HCT116 (cell line): ENCODE results near the gene RAB36. TPM values are rescaled to one million over a fixed set of nuclear protein-coding genes. Genes with fewer than 3 reads are reported as not detected.

Source experiments
- ATAC-seq: fragments of 200-7000 bp; cut with Tn5 transposase; 2 replicates; pipeline ENCODE4 v1.9.1; 2020; ENCODE audit warnings: mild to moderate bottlenecking, moderate library complexity
- BruUV-seq: library from RNA; stranded (reverse); fragments of 400-500 nt; replicated peaks from 2 replicates; lab custom pipeline; 2021; lab: Mats Ljungman, UMichigan
- CTCF ChIA-PET: fragments of 300-600 bp; sonication (Branson Sonifier 250); formaldehyde crosslinking; loops from one replicate; lab custom pipeline; 2021; ENCODE audit warnings: antibody characterized with exemption; lab: Charles Lee
- POLR2A ChIA-PET: fragments of 300-600, 350-600 bp; sonication (Branson Sonifier 250); formaldehyde crosslinking; loops from one replicate; lab custom pipeline; 2021; ENCODE audit warnings: antibody characterized with exemption; lab: Charles Lee
- RAD21 ChIA-PET, 2 experiments: fragments of 300-600 bp; sonication (Branson Sonifier 250); formaldehyde crosslinking; loops; one replicate each; lab custom pipeline; 2023; ENCODE audit warnings: low total read pairs in 2 of 2; ENCODE audit not compliant: uncharacterized antibody in 2 of 2, unreplicated experiment in 2 of 2, low non-redundant PET in 1 of 2; lab: Charles Lee
- DNase-seq: peaks from one replicate; pipeline ENCODE4 v3.0.0-alpha.2; 2010; ENCODE audit warnings: low read depth, low spot score
- H2AFZ ChIP-seq: fragments of 200-600 bp; shearing (Covaris generic), sonication (generic); 2 replicates; pipeline ENCODE4 v1.6.1; 2017; ENCODE audit warnings: low read depth, mixed run types, mixed read lengths, antibody characterized with exemption, low read length; ENCODE audit not compliant: poor library complexity, severe bottlenecking
- H3K27ac ChIP-seq: 2 replicates; pipeline ENCODE4 v1.5.1; 2012; ENCODE audit warnings: low read depth, low read length
- H3K27me3 ChIP-seq: fragments of 200-600 bp; sonication (generic); 2 replicates; pipeline ENCODE4 v1.6.1; 2016; ENCODE audit warnings: mixed run types, low read length, mixed read lengths; ENCODE audit not compliant: insufficient read depth
- H3K36me3 ChIP-seq, 2 experiments: fragments of 200-500 bp in 1 of 2; fragments of 200-600 bp in 1 of 2; sonication (Bioruptor generic) in 1 of 2; sonication (generic) in 1 of 2; 2 replicates each; pipeline versions ENCODE4 v1.5.1 to v1.6.1; 2014 to 2016; ENCODE audit warnings: low read length in 2 of 2, inconsistent platforms in 1 of 2, mixed read lengths in 1 of 2, mixed run types in 1 of 2; ENCODE audit not compliant: insufficient read depth in 2 of 2, control insufficient read depth in 1 of 2
- H3K4me1 ChIP-seq, 2 experiments: fragments of 200-600 bp in 1 of 2; sonication (generic) in 1 of 2; 2 replicates each; pipeline versions ENCODE4 v1.5.1 to v1.6.1; 2012 to 2017; ENCODE audit warnings: low read length in 2 of 2, inconsistent platforms in 1 of 2, mild to moderate bottlenecking in 1 of 2, mixed read lengths in 1 of 2, mixed run types in 1 of 2, moderate library complexity in 1 of 2; ENCODE audit not compliant: insufficient read depth in 2 of 2, control insufficient read depth in 1 of 2
- H3K4me2 ChIP-seq: fragments of 200-600 bp; sonication (generic); 2 replicates; pipeline ENCODE4 v1.6.1; 2017; ENCODE audit warnings: mixed run types, low read length, mixed read lengths
- H3K4me3 ChIP-seq, 2 experiments: fragments of 200-600 bp in 1 of 2; sonication (generic) in 1 of 2; replicated peaks in 1 of 2; 2 replicates each; pipeline ENCODE4 v1.5.1; 2011 to 2016; ENCODE audit warnings: low read length in 2 of 2, control low read depth in 1 of 2, low read depth in 1 of 2, mild to moderate bottlenecking in 1 of 2, mixed read lengths in 1 of 2, mixed run types in 1 of 2
- H3K79me2 ChIP-seq: fragments of 200-600 bp; sonication (generic); 2 replicates; pipeline ENCODE4 v1.6.1; 2017; ENCODE audit warnings: mild to moderate bottlenecking, mixed run types, low read length, moderate library complexity, mixed read lengths; ENCODE audit not compliant: insufficient read depth
- H3K9ac ChIP-seq: fragments of 200-600 bp; sonication (generic); 2 replicates; pipeline ENCODE4 v1.6.1; 2016; ENCODE audit warnings: low read length, mixed read lengths
- H3K9me2 ChIP-seq: fragments of 200-600 bp; sonication (generic), shearing (Covaris generic); 2 replicates; pipeline ENCODE4 v1.6.1; 2017; ENCODE audit warnings: mixed run types, mild to moderate bottlenecking, moderate library complexity; ENCODE audit not compliant: insufficient read depth
- H3K9me3 ChIP-seq, 2 experiments: fragments of 200-500 bp in 1 of 2; fragments of 200-600 bp in 1 of 2; sonication (Bioruptor generic) in 1 of 2; sonication (generic) in 1 of 2; 2 replicates each; pipeline ENCODE4 v1.6.1; 2014 to 2017; ENCODE audit warnings: low read length in 2 of 2, mixed read lengths in 2 of 2, inconsistent platforms in 1 of 2, low read depth in 1 of 2, mild to moderate bottlenecking in 1 of 2, mixed run types in 1 of 2, moderate library complexity in 1 of 2; ENCODE audit not compliant: control insufficient read depth in 1 of 2, insufficient read depth in 1 of 2
- H4K20me1 ChIP-seq: fragments of 200-600 bp; sonication (generic), shearing (Covaris generic); 2 replicates; pipeline ENCODE4 v1.6.1; 2017; ENCODE audit warnings: mixed run types, mild to moderate bottlenecking, moderate library complexity; ENCODE audit not compliant: insufficient read depth
- CBX3 ChIP-seq: IDR thresholded peaks from 2 replicates; pipeline ENCODE4 v1.6.1; 2012; ENCODE audit warnings: low read depth
- CEBPB ChIP-seq: IDR thresholded peaks from 2 replicates; pipeline ENCODE4 v1.6.1; 2012; ENCODE audit warnings: low read depth
- EGR1 ChIP-seq: IDR thresholded peaks from 2 replicates; pipeline ENCODE4 v1.6.1; 2012; ENCODE audit warnings: low read depth
- ELF1 ChIP-seq: IDR thresholded peaks from 2 replicates; pipeline ENCODE4 v1.6.1; 2012; ENCODE audit warnings: low read depth, borderline replicate concordance
- EZH2phosphoT487 ChIP-seq: fragments of 200-600 bp; IDR thresholded peaks from 2 replicates; pipeline ENCODE4 v1.6.1; 2018; ENCODE audit warnings: antibody characterized with exemption, borderline replicate concordance
- FOSL1 ChIP-seq: IDR thresholded peaks from 2 replicates; pipeline ENCODE4 v1.6.1; 2012; ENCODE audit warnings: low read depth
- JUND ChIP-seq: IDR thresholded peaks from 2 replicates; pipeline ENCODE4 v1.6.1; 2012
- POLR2A ChIP-seq: IDR thresholded peaks from 2 replicates; pipeline ENCODE4 v1.7.0; 2011; ENCODE audit warnings: borderline replicate concordance; ENCODE audit not compliant: insufficient read depth, insufficient read length; ENCODE audit errors: extremely low read depth
- POLR2AphosphoS5 ChIP-seq: IDR thresholded peaks from 2 replicates; pipeline ENCODE4 v1.6.1; 2011; ENCODE audit warnings: mild to moderate bottlenecking, low read depth, low read length, moderate library complexity
- RAD21 ChIP-seq: IDR thresholded peaks from 2 replicates; pipeline ENCODE4 v1.6.1; 2012; ENCODE audit warnings: low read depth, mild to moderate bottlenecking
- SP1 ChIP-seq: IDR thresholded peaks from 2 replicates; pipeline ENCODE4 v1.6.1; 2012; ENCODE audit warnings: low read depth
- YY1 ChIP-seq: IDR thresholded peaks from 2 replicates; pipeline ENCODE4 v1.6.1; 2011; ENCODE audit warnings: low read length, low read depth, moderate library complexity, mild to moderate bottlenecking; ENCODE audit not compliant: insufficient replicate concordance; ENCODE audit errors: extremely low read depth
- intact Hi-C: fragments of 100-400 bp; cut with micrococcal nuclease; formaldehyde crosslinking; loops from 2 replicates; pipeline ENCODE4 v1.10.0; 2022
- total RNA-seq: library from RNA; stranded (reverse); gene quantifications from one replicate; pipeline ENCODE4 v1.2.1, GENCODE V29; 2021; ENCODE audit not compliant: unreplicated experiment
- TF ChIP-seq, protein P1 (sequence below): IDR thresholded peaks from 2 replicates; pipeline ENCODE4 v1.6.1; 2012; ENCODE audit warnings: low read depth
- TF ChIP-seq, protein P2 (sequence below): IDR thresholded peaks from 2 replicates; pipeline ENCODE4 v1.6.1; 2012
- TF ChIP-seq, protein P3 (sequence below): IDR thresholded peaks from 2 replicates; pipeline ENCODE4 v1.6.1; 2012
- TF ChIP-seq, protein P4 (sequence below): IDR thresholded peaks from 2 replicates; pipeline ENCODE4 v1.6.1; 2011; ENCODE audit warnings: mild to moderate bottlenecking, low read length, moderate library complexity; ENCODE audit not compliant: insufficient replicate concordance; ENCODE audit errors: extremely low read depth
- TF ChIP-seq, protein P5 (sequence below), 3 experiments: fragments of 200-600 bp in 1 of 3; sonication (generic) in 1 of 3; IDR thresholded peaks in 2 of 3; conservative IDR thresholded peaks in 1 of 3; 2 replicates each; pipeline ENCODE4 v1.5.1; 2012 to 2017; ENCODE audit warnings: low read depth in 2 of 3, low read length in 2 of 3, antibody characterized with exemption in 1 of 3, borderline replicate concordance in 1 of 3, control low read depth in 1 of 3, mild to moderate bottlenecking in 1 of 3, mixed read lengths in 1 of 3, mixed run types in 1 of 3, moderate library complexity in 1 of 3; ENCODE audit not compliant: insufficient read depth in 1 of 3

The RAB36 gene
- total RNA-seq, 1 experiment from 2014 or later = 6.1 TPM

DNA sequence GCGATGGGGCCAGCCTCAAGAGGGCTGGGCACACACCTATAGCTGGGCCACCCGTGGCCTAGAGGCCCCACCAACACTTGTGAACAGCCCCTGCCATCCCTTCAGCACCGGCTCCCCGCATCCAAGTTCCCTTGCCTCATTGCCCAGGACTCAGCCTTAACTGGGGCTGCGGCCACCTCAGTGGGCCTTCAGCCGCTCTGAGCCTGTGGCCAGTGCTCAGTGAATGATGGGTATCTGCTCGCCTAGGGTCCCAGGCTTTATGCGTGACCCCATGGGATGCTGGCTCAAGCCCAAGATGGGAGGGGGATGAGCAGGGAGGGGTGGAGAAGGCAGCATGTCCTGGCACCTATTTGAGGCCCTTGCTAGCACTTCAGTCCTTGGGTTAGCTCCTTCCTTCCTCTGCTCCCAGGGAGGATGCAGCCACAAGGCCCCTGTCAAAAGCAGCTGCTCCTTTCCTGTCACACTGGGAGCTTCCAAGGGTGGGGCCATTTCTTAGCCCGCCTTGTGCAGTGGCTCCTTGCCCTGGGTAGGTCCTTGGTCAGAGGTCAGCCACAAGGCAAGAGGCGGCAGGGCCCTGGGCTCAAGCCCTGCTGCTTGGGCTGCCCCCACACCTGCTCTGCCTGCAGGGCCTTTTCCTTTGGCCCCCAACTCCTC, 43.1 kb upstream of the RAB36 start:
- ChIA-PET CTCF (no interaction called here), POLR2A (no interaction called here), RAD21 (no interaction called here)
- no peaks in the 10 kb centered on the region for H4K20me1 ChIP-seq
- no peak overlapping the region for H3K4me3 ChIP-seq
- BruUV-seq = no TSS peak
- H3K36me3 ChIP-seq = no peaks in the 10 kb centered on the region
- no peaks in the 10 kb centered on the region for H3K9me3 ChIP-seq
- no peak overlapping the region for H3K9ac ChIP-seq
- DNase-seq (no peak), ATAC-seq (no peak)
- no peak overlapping the region for H3K27ac ChIP-seq
- intact Hi-C loops = no loop called here
- H3K4me1 ChIP-seq = no peaks in the 10 kb centered on the region
- no peak overlapping the region for H2AFZ ChIP-seq
- no peaks in the 10 kb centered on the region for H3K9me2 ChIP-seq
- no peaks in the 10 kb centered on the region for H3K27me3 ChIP-seq
- H3K79me2 ChIP-seq = no peaks in the 10 kb centered on the region
- TF ChIP-seq JUND (no peak), EGR1 (no peak), FOSL1 (no peak), POLR2A (no peak), POLR2AphosphoS5 (no peak), CEBPB (no peak), YY1 (no peak), RAD21 (no peak), EZH2phosphoT487 (no peak), CBX3 (no peak), SP1 (no peak), ELF1 (no peak)
- TF ChIP-seq, protein P1, sequence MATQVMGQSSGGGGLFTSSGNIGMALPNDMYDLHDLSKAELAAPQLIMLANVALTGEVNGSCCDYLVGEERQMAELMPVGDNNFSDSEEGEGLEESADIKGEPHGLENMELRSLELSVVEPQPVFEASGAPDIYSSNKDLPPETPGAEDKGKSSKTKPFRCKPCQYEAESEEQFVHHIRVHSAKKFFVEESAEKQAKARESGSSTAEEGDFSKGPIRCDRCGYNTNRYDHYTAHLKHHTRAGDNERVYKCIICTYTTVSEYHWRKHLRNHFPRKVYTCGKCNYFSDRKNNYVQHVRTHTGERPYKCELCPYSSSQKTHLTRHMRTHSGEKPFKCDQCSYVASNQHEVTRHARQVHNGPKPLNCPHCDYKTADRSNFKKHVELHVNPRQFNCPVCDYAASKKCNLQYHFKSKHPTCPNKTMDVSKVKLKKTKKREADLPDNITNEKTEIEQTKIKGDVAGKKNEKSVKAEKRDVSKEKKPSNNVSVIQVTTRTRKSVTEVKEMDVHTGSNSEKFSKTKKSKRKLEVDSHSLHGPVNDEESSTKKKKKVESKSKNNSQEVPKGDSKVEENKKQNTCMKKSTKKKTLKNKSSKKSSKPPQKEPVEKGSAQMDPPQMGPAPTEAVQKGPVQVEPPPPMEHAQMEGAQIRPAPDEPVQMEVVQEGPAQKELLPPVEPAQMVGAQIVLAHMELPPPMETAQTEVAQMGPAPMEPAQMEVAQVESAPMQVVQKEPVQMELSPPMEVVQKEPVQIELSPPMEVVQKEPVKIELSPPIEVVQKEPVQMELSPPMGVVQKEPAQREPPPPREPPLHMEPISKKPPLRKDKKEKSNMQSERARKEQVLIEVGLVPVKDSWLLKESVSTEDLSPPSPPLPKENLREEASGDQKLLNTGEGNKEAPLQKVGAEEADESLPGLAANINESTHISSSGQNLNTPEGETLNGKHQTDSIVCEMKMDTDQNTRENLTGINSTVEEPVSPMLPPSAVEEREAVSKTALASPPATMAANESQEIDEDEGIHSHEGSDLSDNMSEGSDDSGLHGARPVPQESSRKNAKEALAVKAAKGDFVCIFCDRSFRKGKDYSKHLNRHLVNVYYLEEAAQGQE = no peak
- TF ChIP-seq, protein P2, sequence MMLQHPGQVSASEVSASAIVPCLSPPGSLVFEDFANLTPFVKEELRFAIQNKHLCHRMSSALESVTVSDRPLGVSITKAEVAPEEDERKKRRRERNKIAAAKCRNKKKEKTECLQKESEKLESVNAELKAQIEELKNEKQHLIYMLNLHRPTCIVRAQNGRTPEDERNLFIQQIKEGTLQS = no peak
- TF ChIP-seq, protein P3, sequence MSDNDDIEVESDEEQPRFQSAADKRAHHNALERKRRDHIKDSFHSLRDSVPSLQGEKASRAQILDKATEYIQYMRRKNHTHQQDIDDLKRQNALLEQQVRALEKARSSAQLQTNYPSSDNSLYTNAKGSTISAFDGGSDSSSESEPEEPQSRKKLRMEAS = no peak
- TF ChIP-seq, protein P4, sequence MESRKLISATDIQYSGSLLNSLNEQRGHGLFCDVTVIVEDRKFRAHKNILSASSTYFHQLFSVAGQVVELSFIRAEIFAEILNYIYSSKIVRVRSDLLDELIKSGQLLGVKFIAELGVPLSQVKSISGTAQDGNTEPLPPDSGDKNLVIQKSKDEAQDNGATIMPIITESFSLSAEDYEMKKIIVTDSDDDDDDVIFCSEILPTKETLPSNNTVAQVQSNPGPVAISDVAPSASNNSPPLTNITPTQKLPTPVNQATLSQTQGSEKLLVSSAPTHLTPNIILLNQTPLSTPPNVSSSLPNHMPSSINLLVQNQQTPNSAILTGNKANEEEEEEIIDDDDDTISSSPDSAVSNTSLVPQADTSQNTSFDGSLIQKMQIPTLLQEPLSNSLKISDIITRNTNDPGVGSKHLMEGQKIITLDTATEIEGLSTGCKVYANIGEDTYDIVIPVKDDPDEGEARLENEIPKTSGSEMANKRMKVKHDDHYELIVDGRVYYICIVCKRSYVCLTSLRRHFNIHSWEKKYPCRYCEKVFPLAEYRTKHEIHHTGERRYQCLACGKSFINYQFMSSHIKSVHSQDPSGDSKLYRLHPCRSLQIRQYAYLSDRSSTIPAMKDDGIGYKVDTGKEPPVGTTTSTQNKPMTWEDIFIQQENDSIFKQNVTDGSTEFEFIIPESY = no peak
- TF ChIP-seq, protein P5, sequence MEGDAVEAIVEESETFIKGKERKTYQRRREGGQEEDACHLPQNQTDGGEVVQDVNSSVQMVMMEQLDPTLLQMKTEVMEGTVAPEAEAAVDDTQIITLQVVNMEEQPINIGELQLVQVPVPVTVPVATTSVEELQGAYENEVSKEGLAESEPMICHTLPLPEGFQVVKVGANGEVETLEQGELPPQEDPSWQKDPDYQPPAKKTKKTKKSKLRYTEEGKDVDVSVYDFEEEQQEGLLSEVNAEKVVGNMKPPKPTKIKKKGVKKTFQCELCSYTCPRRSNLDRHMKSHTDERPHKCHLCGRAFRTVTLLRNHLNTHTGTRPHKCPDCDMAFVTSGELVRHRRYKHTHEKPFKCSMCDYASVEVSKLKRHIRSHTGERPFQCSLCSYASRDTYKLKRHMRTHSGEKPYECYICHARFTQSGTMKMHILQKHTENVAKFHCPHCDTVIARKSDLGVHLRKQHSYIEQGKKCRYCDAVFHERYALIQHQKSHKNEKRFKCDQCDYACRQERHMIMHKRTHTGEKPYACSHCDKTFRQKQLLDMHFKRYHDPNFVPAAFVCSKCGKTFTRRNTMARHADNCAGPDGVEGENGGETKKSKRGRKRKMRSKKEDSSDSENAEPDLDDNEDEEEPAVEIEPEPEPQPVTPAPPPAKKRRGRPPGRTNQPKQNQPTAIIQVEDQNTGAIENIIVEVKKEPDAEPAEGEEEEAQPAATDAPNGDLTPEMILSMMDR (IDR thresholded peaks at IDR 0.05 in 2 of 3, conservative IDR thresholded peaks at IDR 0.05 in 1 of 3; ENCODE audit: borderline replicate concordance in 1 of 3, insufficient read depth in 1 of 3, low read depth in 2 of 3, low read length in 2 of 3) = no peak
- TF ChIP-seq, all 23 proteins: peak for 0
- no peak overlapping the region for H3K4me2 ChIP-seq
